Myocyte (in vitro differentiated cells): ENCODE results near the gene C11orf86. TPM values are rescaled to one million over a fixed set of nuclear protein-coding genes. Genes with fewer than 3 reads are reported as not detected.

Experiments used
- DNase-seq: peaks from one replicate; pipeline ENCODE4 v3.0.0-alpha.2; 2012; ENCODE audit warnings: low read depth
- total RNA-seq: library from RNA; depleted of rRNA; stranded (reverse); fragments of >200 nt; gene quantifications from 2 replicates; pipeline ENCODE4 v1.2.3, GENCODE V29; 2014

C11orf86 gene
- total RNA-seq, 1 donor from 2014 or later, result not detected

DNA sequence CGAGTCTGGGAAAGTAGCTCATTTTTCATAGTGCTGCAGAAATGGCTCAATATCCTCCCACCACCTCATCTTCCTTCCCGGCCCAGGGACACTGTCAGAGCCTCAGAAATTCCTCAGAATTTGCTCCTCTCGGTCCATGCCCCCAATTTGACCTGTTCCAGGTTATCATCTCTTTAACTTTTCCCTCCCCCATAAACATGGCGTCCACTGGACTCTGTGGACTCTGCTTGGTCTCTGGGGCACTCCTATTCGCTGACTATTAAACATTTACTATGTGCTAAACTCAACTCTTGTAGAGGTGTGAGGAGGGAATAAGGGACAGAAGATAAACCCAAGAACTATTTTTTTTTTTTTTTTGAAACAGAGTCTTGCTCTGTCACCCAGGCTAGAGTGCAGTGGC, 8.8 kb upstream of the C11orf86 start:
- DNase-seq, result no peak

- peak; percentile 30 for DNase-seq
Measured at GRCh38 chr11:66967670-66968425, 7.3 kb upstream of the C11orf86 start.

DNA sequence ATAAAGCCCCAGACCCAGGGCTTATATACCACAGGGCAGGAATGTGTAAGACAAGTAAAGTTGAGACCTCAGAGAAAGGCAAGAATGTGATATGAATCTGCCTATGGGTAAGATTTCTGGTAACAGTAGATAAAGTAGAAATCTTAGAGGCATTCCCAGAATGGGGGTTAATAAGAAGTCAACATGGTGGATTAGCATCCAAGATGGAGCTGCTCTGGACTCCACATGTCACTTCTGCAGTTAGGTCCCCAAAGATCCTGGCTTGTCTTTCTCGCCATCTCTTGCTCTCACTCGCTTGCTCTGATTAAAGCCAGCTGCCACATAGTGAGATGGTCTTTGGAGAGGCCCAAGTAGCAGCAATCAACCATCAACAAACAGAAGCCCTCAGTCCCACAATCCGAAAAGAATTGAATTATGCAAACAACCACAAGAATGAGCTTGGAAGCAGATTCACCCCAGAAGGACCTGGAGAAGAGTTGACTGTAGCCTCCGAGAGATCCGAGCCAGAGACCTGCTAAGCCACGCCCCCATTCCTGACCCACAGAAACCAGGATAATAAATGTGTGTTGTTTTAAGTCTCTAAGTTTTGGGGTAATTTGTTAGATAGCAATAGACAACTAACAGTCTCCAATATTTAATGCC, 5.4 kb upstream of the C11orf86 start:
- DNase-seq, result no peak

GRCh38 chr11:66970371-66970806, 4.7 kb upstream of the C11orf86 start:
- DNase-seq, result no peak

GRCh38 chr11:66970807-66971442, 4.2 kb upstream of the C11orf86 start:
- DNase-seq, result peak; percentile 91

GRCh38 chr11:66971488-66971887, 3.6 kb upstream of the C11orf86 start:
- no peak for DNase-seq

- no peak for DNase-seq
Measured at GRCh38 chr11:66973956-66974580, 1.0 kb upstream of the C11orf86 start.

- no peak for DNase-seq
Measured at GRCh38 chr11:66975405-66976027, 412 bp downstream of the C11orf86 start.

DNA sequence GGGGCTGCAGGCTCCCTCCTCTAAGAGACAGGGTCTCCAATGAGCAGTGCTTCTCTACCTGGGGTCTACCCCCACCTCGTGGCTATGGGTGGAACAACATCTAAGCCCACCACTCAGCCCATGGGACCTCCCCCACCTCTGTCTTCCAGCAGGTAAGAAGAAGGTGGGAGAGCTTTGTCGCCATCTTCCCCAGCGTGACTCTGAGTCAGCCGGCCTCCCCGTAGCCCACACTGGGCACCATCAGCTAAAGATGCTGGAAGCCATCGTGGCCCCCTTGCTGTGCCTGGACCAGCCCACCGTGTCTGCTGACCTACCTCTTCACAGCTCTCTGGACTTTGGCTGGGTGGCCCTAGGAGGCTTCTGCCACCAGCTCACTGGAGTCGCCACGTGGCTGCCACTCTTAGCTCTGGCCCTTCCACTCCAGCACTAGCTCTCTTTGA, 944 bp downstream of the C11orf86 start:
- DNase-seq, result no peak

- DNase-seq, result no peak
Measured at GRCh38 chr11:66976925-66977324, 1.8 kb downstream of the C11orf86 start.

GRCh38 chr11:66978229-66978628, 3.1 kb downstream of the C11orf86 start:
- DNase-seq, result no peak

- no peak for DNase-seq
Measured at GRCh38 chr11:66978717-66979116, 3.6 kb downstream of the C11orf86 start.

- no peak for DNase-seq
Measured at GRCh38 chr11:66979336-66979980, 4.4 kb downstream of the C11orf86 start.

- DNase-seq, result peak; percentile 98
Measured at GRCh38 chr11:66981976-66982578, 7.0 kb downstream of the C11orf86 start.

- no peak for DNase-seq
Measured at GRCh38 chr11:66983275-66983924, 8.3 kb downstream of the C11orf86 start.

GRCh38 chr11:66985508-66986177, 10.5 kb downstream of the C11orf86 start:
- no peak for DNase-seq

DNA sequence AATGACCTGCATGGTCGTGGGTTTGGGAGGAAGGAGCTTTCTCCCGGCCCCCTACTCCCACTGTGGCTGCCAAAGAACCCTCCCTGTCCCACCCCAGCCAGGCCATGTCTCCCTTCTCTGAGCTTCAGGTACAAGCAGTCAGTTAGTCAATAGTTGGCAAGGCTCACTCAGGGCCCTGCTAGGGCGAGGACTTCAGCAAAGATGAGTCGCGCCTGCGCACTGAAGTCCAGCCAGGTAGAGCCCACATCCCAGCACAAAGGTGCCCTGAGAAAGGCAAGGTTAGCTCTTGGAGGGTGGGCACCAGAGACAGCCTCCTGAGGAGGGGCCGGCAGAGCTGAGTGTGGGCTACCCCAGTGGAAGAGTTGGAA, 11.1 kb downstream of the C11orf86 start:
- no peak for DNase-seq

DNA sequence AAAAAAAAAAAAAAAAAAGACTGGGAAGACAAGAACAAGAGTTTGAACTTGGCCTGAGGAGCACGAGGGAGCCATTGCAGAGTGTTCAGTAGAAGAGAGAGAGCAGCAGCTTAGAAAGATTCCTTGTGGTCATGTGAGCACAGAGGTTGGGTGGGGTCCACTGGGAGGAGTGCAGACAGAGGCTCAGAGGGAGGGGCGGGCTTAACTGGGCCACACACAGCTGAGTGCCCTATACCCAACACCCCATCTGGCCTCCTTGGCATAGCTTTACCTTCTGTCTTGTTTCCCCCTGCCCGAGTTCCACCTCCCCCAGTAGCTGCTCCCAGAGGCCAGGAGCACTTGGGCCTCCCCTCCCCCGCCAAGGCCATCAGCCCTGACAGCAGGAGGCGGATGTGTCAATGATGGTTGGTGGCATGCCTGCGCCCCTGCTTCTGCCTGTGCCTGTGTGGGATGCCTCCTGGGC, 12.1 kb downstream of the C11orf86 start:
- DNase-seq, result no peak

- DNase-seq, result no peak
Measured at GRCh38 chr11:66987924-66988637, 13.0 kb downstream of the C11orf86 start.
